Ishikawa (cell line): ENCODE results near the gene MATN4.

Experiments
- CEBPB ChIP-seq: IDR thresholded peaks from 2 replicates; pipeline ENCODE4 v1.6.1; 2012
- CREB1 ChIP-seq: IDR thresholded peaks from 2 replicates; pipeline ENCODE4 v1.6.1; 2012; ENCODE audit warnings: low read depth
- EGR1 ChIP-seq: IDR thresholded peaks from 2 replicates; pipeline ENCODE4 v1.6.1; 2012
- EP300 ChIP-seq: IDR thresholded peaks from 2 replicates; pipeline ENCODE4 v1.6.1; 2012; ENCODE audit warnings: borderline replicate concordance
- FOXM1 ChIP-seq: IDR thresholded peaks from 2 replicates; pipeline ENCODE4 v1.6.1; 2012; ENCODE audit warnings: low read depth, borderline replicate concordance
- MAX ChIP-seq: IDR thresholded peaks from 2 replicates; pipeline ENCODE4 v1.6.1; 2012
- NFIC ChIP-seq: IDR thresholded peaks from 2 replicates; pipeline ENCODE4 v1.6.1; 2012
- RAD21 ChIP-seq: IDR thresholded peaks from 2 replicates; pipeline ENCODE4 v1.6.1; 2012; ENCODE audit warnings: low read depth
- REST ChIP-seq: IDR thresholded peaks from 2 replicates; pipeline ENCODE4 v1.6.1; 2012; ENCODE audit warnings: low read depth, mild to moderate bottlenecking
- TAF1 ChIP-seq: IDR thresholded peaks from 2 replicates; pipeline ENCODE4 v1.6.1; 2012; ENCODE audit warnings: low read depth, mild to moderate bottlenecking
- TCF12 ChIP-seq: IDR thresholded peaks from 2 replicates; pipeline ENCODE4 v1.6.1; 2012; ENCODE audit warnings: low read depth
- TEAD4 ChIP-seq: IDR thresholded peaks from 2 replicates; pipeline ENCODE4 v1.6.1; 2012
- USF1 ChIP-seq: IDR thresholded peaks from 2 replicates; pipeline ENCODE4 v1.6.1; 2012
- YY1 ChIP-seq: IDR thresholded peaks from 2 replicates; pipeline ENCODE4 v1.6.1; 2012; ENCODE audit warnings: low read depth
- ZBTB7A ChIP-seq: IDR thresholded peaks from 2 replicates; pipeline ENCODE4 v1.6.1; 2012; ENCODE audit warnings: low read depth

The MATN4 gene

GRCh38 chr20:45317826-45318225, 9.7 kb upstream of the MATN4 start:
- TF ChIP-seq EGR1, result no peak
- no peak for TF ChIP-seq USF1
- TF ChIP-seq CEBPB, result no peak
- no peak for TF ChIP-seq NFIC
- TF ChIP-seq EP300, result no peak
- no peak for TF ChIP-seq TAF1
- no peak for TF ChIP-seq TEAD4
- TF ChIP-seq MAX, result no peak
- TF ChIP-seq CREB1, result no peak
- TF ChIP-seq RAD21, result no peak
- no peak for TF ChIP-seq FOXM1
- no peak for TF ChIP-seq YY1
- no peak for TF ChIP-seq REST
- TF ChIP-seq TCF12, result no peak
- TF ChIP-seq ZBTB7A, result no peak

GRCh38 chr20:45316150-45317080, 8.3 kb upstream of the MATN4 start:
- TF ChIP-seq CEBPB (no peak), USF1 (no peak), EGR1 (no peak), EP300 (no peak), TCF12 (no peak), CREB1 (no peak), TEAD4 (no peak), NFIC (no peak), YY1 (no peak), RAD21 (no peak), REST (no peak)

- no peak for TF ChIP-seq CEBPB
These were observed 7.6 kb upstream of the MATN4 start for GRCh38 chr20:45315672-45316071.

GRCh38 chr20:45313943-45314342, 5.8 kb upstream of the MATN4 start:
- TF ChIP-seq EGR1 (no peak), MAX (no peak), CREB1 (no peak), TAF1 (no peak), EP300 (no peak), CEBPB (no peak), TEAD4 (no peak), ZBTB7A (no peak)

- TF ChIP-seq FOXM1 (no peak), ZBTB7A (no peak), EGR1 (no peak), USF1 (no peak), YY1 (no peak), NFIC (no peak), RAD21 (no peak), TEAD4 (no peak), TCF12 (no peak), CEBPB (no peak), CREB1 (no peak), EP300 (no peak), TAF1 (no peak), MAX (no peak), REST (no peak)
These were observed 5.1 kb upstream of the MATN4 start for GRCh38 chr20:45313065-45313695.
